Measurements from ENCODE around the gene ESPL1.

ESPL1 gene

GRCh38 chr12:53267999-53268629, at the start of gene ESPL1:
Gene ESPL1, plus strand, starts transcription at chr12:53268299. Its CDS starts 468 bp downstream, at chr12:53268767.
- peak; percentile 42 to 45 for DNase-seq (ENCODE audit: low read depth in 2 of 2)

DNA sequence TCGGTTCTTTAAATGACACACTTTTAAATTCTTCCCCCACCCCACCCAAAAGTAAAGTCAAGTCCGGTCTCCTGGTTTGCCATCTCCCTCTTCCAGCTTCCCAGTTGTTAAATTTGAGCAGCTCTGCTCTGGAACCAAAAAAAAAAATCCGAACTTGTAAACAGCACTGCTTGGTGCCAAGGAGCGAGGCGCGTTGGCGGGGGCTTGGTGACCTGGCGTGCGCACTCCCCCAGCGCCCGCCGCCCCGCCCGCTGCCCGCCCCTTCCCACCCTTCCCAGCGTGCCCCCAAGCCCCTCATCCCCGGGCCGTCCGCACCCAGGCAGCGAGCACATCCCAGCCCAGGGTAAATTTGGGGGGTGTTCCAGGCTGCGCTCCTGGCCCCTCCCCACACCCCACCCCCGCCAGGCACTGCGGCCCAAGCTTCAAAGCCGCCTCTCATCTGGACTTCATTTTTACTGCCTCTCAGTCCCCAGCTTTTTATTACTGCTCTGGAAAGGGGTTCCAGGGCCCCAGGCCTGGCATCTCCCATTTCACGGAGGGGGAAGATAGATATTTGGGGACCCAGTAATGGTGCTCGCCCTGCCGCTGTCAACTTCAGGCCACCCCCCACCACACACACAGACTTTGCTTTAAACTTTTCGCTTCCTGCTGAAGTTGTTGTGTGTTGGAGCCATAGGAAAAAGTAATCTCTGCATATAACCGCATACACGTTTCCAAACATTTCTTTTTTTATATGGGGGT, 49.4 kb upstream of the ESPL1 start:
- DNase-seq (ENCODE audit: low read depth in 2 of 2): no peak

- no peak for DNase-seq (ENCODE audit: low read depth in 2 of 2)
Measured at GRCh38 chr12:53219292-53219955, 48.7 kb upstream of the ESPL1 start.

DNA sequence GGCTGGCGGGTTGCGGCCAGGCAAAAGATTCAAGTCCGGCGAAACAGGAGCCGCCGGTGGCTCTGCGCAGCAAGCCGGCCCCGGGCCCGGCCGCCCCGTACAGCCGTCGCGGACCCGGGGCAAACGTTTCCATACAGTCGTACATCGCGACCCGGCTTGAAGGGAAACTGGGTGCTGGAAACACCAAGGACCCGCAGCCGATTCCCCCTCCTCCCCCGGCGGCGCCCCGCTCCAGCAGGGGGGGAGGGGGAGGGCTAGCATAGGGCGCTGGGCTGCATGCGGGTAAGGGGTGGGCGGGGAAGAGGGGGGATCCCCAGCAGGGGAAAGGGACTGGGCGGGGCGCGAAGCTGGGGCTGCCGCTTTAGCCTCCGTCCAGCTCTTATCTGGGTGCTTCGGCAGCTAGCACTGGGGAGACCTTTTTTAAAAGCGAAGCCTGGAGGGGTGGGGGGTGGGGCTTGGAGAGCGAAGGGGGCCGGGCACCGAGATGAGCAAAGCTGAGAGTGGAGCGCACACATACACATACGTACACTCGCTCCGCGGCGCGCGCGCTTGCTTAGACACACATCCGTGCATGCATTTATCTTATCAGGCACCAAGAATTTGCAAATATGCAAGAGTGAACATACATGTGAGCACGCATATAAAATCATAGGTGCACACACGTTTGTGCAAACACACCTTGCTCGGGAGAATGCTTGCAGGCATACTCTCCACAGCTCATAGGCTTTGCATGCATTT, 48.0 kb upstream of the ESPL1 start:
- no peak for DNase-seq (ENCODE audit: low read depth in 2 of 2)

DNA sequence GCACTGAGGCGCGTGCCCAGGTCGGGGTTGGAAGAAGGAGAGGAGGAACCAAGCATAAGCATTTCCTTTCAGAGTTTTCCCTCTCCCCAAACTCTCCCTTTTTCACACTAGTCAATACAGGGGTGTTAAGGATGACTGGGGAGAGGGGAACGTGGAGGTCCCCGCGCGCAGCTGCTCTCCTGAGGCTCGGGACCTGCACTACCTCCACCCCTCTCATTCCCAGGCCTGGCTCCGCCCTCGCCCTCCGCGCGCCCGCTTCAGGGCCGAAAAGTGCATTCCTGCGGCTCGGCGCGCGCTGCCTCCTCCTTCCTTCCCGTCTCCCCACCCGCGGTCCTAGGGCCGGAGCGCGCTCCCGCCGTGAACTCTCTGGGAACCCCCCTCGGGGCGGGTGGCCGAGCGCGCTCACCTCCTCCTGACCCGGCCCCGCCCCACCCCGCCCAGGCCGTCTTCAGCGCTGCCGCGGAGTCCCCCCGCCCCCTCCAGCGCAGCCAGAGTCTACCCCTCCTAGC, 47.4 kb upstream of the ESPL1 start:
- DNase-seq (ENCODE audit: low read depth in 2 of 2): peak; percentile 84 to 90

GRCh38 chr12:53221203-53222080, 46.7 kb upstream of the ESPL1 start:
- DNase-seq (ENCODE audit: low read depth in 2 of 2): no peak

DNA sequence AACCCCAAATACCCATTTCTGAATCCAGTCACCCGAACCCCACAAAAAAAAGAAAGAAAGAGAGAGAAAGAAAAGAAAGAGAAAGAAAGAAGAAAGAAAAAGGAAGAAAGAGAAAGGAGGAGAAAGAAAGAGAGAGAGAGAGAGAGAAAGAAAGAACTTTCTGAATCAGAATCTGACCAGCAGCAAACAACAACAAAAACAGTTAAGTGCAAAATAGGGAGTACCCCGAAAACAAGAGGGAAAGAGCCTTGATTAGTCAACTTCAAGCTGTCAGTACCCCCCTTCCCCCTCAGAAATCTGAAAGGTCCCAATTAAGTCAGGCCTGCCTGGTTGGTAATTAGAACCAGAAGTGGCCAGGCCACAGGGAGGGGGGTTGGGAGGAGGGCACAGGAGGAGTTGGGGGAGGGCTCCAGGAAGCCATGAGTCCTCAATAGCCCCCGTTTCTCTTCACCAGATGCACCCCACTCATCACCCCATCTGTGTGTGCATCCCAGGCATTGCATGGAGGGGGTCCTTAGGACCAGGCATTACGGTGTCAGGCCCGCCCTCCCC, 45.9 kb upstream of the ESPL1 start:
- DNase-seq (ENCODE audit: low read depth in 2 of 2): peak in 1 of 2 experiments; percentile 72

DNA sequence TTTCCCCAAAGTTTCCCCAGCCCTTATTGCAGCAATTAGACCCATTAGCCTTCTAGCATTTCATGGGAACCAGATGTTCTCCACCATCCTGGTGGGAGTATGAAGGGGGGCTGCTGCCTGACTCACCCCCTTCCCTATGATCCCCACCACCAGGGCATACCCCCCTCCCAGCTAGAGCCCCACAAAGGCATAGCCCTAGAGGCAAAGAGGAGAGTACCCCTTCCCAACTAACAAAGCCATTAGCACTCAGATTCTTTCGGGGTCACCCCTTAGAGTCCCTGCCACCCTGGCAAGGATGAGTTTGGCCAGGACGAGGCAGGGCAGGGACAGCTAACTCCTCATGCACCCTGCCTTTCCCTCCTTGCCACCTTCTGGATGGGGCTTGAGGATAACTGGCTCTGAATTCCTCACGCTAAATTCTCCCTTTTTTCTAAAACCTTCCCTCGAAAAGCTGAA, 45.3 kb upstream of the ESPL1 start:
- no peak for DNase-seq (ENCODE audit: low read depth in 2 of 2)

DNA sequence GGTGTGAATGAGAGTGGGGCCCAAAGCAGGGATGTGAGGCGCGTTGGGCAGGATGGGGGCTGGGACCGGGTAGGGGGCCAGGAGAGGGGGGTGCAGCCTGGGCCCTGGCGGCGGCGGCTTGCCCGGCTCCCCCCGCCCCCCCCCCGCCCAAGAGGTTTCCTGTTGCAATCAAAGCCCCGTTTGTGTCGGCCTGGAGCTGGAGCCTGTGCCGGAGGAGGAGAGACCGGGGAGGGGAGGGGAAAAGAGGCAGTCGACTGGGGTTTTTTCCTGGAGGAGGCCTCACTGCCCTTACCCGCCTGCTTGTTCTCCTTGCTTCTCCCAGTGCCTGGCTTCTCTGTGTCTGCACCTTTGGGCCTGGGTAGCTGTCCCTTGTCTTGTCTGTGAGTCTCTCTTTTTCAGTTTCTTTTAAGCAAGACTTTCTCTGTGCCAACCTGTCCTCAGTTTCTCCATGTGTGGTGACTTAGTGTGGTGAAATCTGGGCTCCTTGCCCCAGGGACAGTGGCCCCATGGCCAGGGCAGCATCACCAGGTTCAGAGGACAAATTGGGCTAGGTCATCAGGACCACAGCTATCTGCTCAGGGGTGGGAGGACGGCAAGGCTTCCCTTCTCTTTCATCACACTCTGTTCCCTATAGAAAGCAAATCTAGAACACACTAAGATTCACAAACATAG, 44.6 kb upstream of the ESPL1 start:
- DNase-seq (ENCODE audit: low read depth in 2 of 2): no peak

DNA sequence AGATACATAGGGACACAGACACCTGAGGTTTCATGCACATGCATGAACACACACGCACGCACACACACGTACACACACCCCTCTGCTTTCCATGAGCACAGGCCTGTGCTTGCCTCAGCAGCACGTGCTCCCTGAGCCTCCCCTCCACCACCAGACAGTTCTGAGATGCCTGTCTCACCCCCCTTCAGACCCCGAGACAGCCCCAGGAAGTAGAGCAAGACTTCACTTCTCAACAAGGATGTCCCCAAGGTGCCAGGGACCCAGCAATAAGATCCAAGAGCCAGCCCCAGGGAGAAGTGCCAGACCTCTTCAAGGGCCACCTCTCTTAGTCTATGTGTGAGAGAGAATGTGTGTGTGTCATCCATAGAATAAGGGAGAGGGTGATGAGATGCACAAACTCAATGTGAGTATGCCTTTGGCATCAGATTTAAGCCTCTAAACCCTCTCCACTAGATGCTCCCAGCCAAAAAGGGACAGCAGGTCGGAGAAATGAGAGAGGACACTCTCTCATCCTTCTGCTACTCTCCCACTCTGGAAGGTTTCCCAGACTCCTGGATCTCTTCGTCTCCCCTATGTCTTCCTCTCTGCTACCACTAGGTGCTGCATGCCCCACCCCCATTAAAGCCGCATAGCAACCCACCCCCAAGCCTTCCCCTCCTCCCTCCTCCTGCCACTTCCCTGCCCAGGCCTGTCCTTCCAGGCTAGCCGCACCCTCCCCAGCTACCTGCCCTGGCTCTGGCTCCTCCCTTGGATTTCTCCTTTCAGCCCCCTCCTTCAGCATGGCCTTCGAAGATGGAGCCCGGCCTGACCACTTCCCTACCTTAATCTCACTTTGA, 43.8 kb upstream of the ESPL1 start:
- no peak for DNase-seq (ENCODE audit: low read depth in 2 of 2)

DNA sequence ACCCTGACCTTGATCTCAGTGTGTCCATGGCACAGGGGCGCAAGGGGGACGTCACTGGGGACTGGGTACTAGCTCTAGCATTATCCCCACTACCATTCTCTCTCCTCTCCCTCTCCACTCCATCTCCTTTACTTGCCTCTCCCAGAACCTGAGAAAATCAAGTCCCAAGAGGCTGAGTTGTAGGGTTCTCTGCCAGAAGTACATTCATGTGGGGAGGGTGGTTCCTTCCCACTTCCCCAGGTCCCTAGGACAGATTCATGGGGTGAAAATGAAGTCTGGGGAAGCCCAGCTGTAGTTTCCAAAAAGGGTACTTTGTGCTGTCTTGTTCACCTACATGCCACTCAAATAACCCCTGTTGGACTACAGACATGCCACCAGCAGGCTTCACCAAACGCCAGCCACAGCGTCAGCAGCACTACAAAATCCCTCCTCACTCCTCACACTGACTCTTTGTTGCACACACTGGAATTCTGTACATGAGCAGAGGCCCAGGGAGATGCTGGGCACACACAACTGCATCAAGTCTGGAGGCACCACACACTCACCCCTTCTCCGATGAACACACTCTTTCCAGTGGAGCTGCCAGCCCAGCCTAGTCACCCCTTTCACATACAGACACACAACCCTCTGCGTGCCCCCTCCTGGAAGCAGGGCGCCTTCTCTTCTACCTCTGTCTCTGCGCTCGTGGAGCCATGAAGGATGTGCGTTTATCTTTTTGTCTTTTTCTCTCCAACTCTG, 43.0 kb upstream of the ESPL1 start:
- no peak for DNase-seq (ENCODE audit: low read depth in 2 of 2)

DNA sequence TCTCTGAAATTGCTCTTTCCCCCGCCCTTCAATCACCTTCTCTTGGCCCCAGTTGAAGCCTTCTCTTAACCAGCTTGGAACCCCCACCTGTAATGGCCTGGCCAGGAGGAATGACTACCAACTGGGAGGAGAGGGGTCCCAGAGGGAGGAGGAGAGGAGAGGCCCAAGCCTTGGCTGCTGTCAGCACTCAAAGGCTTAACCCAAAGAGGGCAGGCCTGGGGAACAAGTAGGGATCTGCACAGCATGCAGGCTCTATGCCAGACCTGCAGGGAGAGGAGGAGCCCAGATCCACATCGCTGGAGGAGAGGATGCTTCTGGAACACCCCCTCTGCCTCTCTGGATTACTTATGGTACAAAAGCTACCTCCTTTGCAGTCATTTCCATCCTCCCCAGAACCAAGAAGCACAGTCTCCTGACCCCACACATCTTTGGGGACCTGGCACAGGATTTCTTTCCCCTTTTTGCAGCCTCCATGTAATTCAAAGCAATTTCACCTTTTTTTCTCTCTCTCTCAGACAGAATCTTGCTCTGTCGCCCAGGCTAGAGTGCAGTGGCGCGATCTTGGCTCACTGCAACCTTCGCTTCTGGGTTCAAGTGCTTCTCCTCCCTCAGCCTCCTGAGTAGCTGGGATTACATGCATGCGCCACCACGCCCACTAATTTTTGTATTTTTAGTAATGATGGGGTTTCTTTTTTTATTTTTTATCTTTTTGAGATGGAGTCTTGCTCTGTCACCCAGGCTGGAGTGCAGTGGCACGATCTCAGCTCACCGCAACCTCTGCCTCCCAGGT, 42.3 kb upstream of the ESPL1 start:
- DNase-seq (ENCODE audit: low read depth in 2 of 2): no peak

- DNase-seq (ENCODE audit: low read depth in 2 of 2): no peak
Measured at GRCh38 chr12:53226815-53227214, 41.3 kb upstream of the ESPL1 start.

GRCh38 chr12:53227341-53227740, 40.8 kb upstream of the ESPL1 start:
- DNase-seq (ENCODE audit: low read depth in 2 of 2): no peak

GRCh38 chr12:53227836-53228235, 40.3 kb upstream of the ESPL1 start:
- DNase-seq (ENCODE audit: low read depth in 2 of 2): no peak

- DNase-seq (ENCODE audit: low read depth in 2 of 2): no peak
Measured at GRCh38 chr12:53229454-53229853, 38.6 kb upstream of the ESPL1 start.

GRCh38 chr12:53230108-53230845, 37.8 kb upstream of the ESPL1 start:
- no peak for DNase-seq (ENCODE audit: low read depth in 2 of 2)
